Fibroblast of pulmonary artery (primary cell): ENCODE data around the gene TMEM45B.
"Not testable (repeated sequence)": the region's sequence is repeated elsewhere in the genome, so short reads cannot be mapped to it uniquely, and the experiment has no call there.

Experiments used
- DNase-seq: peaks from one replicate; pipeline ENCODE4 v3.0.0-alpha.2; 2010; ENCODE audit warnings: low read depth
- H3K4me3 ChIP-seq: replicated peaks from 2 replicates; pipeline ENCODE4 v1.5.1; 2011; ENCODE audit warnings: low read depth, mild to moderate bottlenecking, control low read depth, low read length, moderate library complexity
- CTCF ChIP-seq: IDR thresholded peaks from 2 replicates; pipeline ENCODE4 v1.5.1; 2011; ENCODE audit warnings: mild to moderate bottlenecking, control low read depth, low read length, inconsistent platforms; ENCODE audit errors: missing control alignments

Gene TMEM45B

GRCh38 chr11:129815596-129816461, at the start of gene TMEM45B:
Gene TMEM45B (plus strand): TSS chr11:129815848. CDS start chr11:129852483, 36,635 bp downstream.
- no peak for DNase-seq
- no peak for TF ChIP-seq CTCF
- H3K4me3 ChIP-seq = peak within 1 kb of the TSS; percentile 17

- DNase-seq = peak; percentile 48
- TF ChIP-seq CTCF = peak; percentile 71
- no peak overlapping the region for H3K4me3 ChIP-seq
Measured at GRCh38 chr11:129766898-129767604, 48.6 kb upstream of the TMEM45B start.

- H3K4me3 ChIP-seq = no peak overlapping the region
- no peak for DNase-seq
- TF ChIP-seq CTCF = no peak
Measured at GRCh38 chr11:129767827-129768226, 47.8 kb upstream of the TMEM45B start.

DNA sequence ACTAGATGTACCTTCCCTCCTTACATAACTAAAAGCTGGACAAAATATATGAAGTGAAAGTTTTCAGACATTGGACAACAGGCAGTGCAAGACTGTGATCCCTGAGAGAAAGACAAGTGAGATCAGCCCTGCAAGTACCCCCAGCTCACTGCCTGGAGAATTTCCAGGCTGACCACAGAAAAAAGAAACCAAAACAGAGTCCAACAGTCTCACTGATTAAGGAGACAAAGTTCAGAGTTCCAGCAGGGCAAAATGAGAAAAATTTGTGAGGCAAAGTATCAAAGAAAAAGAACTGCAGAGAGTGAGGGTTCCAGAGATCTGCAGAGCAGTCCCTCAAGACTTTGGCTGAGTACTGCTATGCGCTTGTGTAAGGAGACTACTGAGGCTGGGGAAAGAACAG, 47.3 kb upstream of the TMEM45B start:
- no peak for TF ChIP-seq CTCF
- no peak overlapping the region for H3K4me3 ChIP-seq
- DNase-seq = no peak

DNA sequence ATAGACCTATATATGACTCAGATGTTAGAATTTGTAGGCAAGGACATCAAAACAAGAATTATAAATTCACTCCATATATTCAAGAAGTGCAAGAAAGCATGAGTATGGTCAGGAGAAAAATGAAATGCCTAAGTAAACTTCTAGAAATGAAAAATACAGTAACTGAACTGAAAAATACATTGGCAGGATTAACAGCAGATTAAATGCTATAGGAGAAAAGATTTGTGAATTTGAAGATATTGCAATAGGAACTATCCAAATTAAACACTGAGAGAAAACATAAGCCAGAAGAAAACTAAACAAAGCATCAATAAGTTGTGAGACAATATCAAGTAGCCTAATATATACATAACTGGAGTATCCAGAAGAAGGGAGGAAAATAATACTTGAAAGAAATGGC, 46.6 kb upstream of the TMEM45B start:
- H3K4me3 ChIP-seq = no peak overlapping the region
- TF ChIP-seq CTCF = no peak
- DNase-seq = no peak

GRCh38 chr11:129770993-129771392, 44.7 kb upstream of the TMEM45B start:
- DNase-seq = no peak
- H3K4me3 ChIP-seq = no peak overlapping the region
- TF ChIP-seq CTCF = no peak

DNA sequence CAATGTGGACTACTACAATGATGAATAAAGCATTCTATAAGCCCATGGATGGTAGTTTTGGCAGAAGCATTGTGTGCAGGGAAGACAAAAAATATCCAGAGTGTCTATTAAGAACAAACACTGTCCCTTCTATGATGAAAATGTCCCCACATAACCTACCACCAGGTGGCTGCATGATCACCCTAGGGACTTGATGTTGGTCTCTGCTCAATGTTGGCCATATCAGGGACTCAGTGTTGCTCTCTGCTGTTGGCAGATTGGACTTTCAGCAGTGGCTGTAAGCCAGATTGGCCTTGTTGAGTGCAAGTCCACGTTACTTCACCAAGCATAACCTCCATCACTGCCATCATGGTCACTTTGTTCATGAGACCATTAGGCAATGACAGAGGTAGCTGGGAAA, 44.2 kb upstream of the TMEM45B start:
- H3K4me3 ChIP-seq, DNase-seq: not testable (repeated sequence)
